Muscle layer of duodenum (tissue), 2 donors: ENCODE measurements around the gene MS4A7.

Experiments used
- H3K27ac ChIP-seq: one replicate; pipeline ENCODE4 v1.7.0; 2013; ENCODE audit warnings: mild to moderate bottlenecking, low read length
- H3K27me3 ChIP-seq: one replicate; pipeline ENCODE4 v1.7.0; 2013; ENCODE audit warnings: low read depth, mild to moderate bottlenecking, control low read depth, low read length
- H3K36me3 ChIP-seq, 2 donors: one replicate each; pipeline ENCODE4 v1.7.0; 2013; ENCODE audit warnings: low read length in 2 of 2, control low read depth in 1 of 2, mild to moderate bottlenecking in 1 of 2; ENCODE audit not compliant: insufficient read depth in 2 of 2, control insufficient read depth in 1 of 2
- H3K4me1 ChIP-seq, 2 donors: one replicate each; pipeline ENCODE4 v1.7.0; 2013; ENCODE audit warnings: low read length in 2 of 2, mild to moderate bottlenecking in 2 of 2, control low read depth in 1 of 2, moderate library complexity in 1 of 2; ENCODE audit not compliant: insufficient read depth in 2 of 2, control insufficient read depth in 1 of 2
- H3K4me3 ChIP-seq, 2 donors: one replicate each; pipeline ENCODE4 v1.7.0; 2013; ENCODE audit warnings: low read length in 2 of 2, low read depth in 1 of 2, mild to moderate bottlenecking in 1 of 2
- H3K9me3 ChIP-seq, 2 donors: one replicate each; pipeline ENCODE4 v1.7.0; 2013; ENCODE audit warnings: low read length in 2 of 2, control low read depth in 1 of 2, mild to moderate bottlenecking in 1 of 2; ENCODE audit not compliant: control insufficient read depth in 1 of 2
- donor health status: healthy.

MS4A7 gene

GRCh38 chr11:60371854-60372253, 6.5 kb upstream of the MS4A7 start:
- H3K27me3 ChIP-seq = no peaks in the 10 kb centered on the region
- no peak overlapping the region for H3K4me3 ChIP-seq
- no peaks in the 10 kb centered on the region for H3K36me3 ChIP-seq
- no peaks in the 10 kb centered on the region for H3K9me3 ChIP-seq
- no peaks in the 10 kb centered on the region for H3K4me1 ChIP-seq
- no peak overlapping the region for H3K27ac ChIP-seq

- H3K27ac ChIP-seq = no peak overlapping the region
- no peaks in the 10 kb centered on the region for H3K36me3 ChIP-seq
- no peak overlapping the region for H3K4me3 ChIP-seq
- H3K9me3 ChIP-seq = no peaks in the 10 kb centered on the region
- no peaks in the 10 kb centered on the region for H3K4me1 ChIP-seq
- no peaks in the 10 kb centered on the region for H3K27me3 ChIP-seq
Measured at GRCh38 chr11:60372767-60373166, 5.6 kb upstream of the MS4A7 start.

GRCh38 chr11:60375316-60375715, 3.0 kb upstream of the MS4A7 start:
- H3K27me3 ChIP-seq = no peaks in the 10 kb centered on the region
- no peaks in the 10 kb centered on the region for H3K4me1 ChIP-seq
- no peak overlapping the region for H3K27ac ChIP-seq
- no peaks in the 10 kb centered on the region for H3K36me3 ChIP-seq
- H3K9me3 ChIP-seq = no peaks in the 10 kb centered on the region
- H3K4me3 ChIP-seq = no peak overlapping the region

DNA sequence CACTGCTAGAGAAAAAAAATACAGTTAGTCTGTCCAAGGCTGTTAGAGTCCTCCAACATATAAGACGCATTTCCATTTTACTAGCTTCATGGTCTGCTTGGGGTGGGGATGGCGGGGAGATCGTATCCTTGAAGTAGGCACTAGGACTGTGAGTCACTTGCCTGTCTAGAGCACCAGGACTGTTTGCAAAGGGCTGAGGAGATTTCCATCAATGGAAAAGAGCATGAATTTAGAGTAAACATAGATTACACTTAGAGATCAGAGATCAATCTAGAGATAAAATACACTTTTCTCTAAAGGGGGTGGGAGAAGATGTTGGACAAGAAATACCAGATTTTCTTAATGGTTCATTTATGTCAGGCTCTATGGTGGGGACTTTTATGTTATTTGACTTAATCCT, 1.7 kb upstream of the MS4A7 start:
- H3K27me3 ChIP-seq = no peaks in the 10 kb centered on the region
- H3K4me1 ChIP-seq = no peaks in the 10 kb centered on the region
- H3K36me3 ChIP-seq = no peaks in the 10 kb centered on the region
- no peak overlapping the region for H3K27ac ChIP-seq
- no peaks in the 10 kb centered on the region for H3K9me3 ChIP-seq
- H3K4me3 ChIP-seq = no peak overlapping the region

DNA sequence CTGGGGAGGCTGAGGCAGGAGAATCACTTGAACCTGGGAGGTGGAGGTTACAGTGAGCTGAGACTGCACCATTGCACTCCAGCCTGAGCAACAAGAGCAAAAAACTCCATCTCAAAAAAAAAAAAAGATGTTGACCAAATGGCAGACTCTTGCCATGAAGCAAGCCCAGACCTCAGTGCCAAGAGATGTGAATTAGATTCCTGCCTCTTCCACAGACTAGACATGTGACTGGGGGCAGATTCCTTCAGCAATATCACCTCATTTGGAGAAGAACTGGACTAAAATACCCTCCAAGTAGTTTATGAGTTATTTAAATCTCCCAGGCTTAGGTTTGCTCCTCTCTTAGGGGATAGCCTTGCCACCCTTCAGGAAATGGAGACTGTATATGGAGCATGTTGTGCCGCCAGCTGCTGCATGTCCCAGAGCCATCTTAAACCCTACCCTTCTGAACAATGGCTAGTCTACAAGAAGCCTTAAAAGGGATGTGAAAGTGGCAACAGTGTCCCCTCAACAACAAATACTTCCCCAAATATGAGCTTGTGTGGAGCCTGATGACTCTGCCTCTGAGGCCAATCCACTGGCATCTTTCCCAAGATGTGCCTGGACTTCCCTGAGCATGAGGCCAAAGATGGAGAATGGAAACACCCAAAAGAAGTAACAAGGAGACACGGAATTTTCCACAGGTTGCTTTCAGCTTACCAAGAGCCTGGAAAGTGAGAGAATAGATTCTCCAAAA, 763 bp upstream of the MS4A7 start:
- H3K27ac ChIP-seq = peak overlapping the region; percentile 22
- no peaks in the 10 kb centered on the region for H3K9me3 ChIP-seq
- H3K4me1 ChIP-seq = no peaks in the 10 kb centered on the region

GRCh38 chr11:60389279-60389910, 11.1 kb downstream of the MS4A7 start:
- Histone ChIP-seq H3K27ac (peak overlapping the region; percentile 27), H3K4me1 (no peaks in the 10 kb centered on the region), H3K27me3 (no peaks in the 10 kb centered on the region), H3K36me3 (no peaks in the 10 kb centered on the region), H3K4me3 (no peak overlapping the region), H3K9me3 (no peaks in the 10 kb centered on the region)

More for the DNA sequence above, 763 bp upstream of the MS4A7 start:
- H3K27me3 ChIP-seq = no peaks in the 10 kb centered on the region
- H3K36me3 ChIP-seq = no peaks in the 10 kb centered on the region
- H3K4me3 ChIP-seq = no peak overlapping the region

- Histone ChIP-seq H3K27me3 (no peaks in the 10 kb centered on the region), H3K9me3 (no peaks in the 10 kb centered on the region), H3K4me3 (no peak overlapping the region), H3K4me1 (no peaks in the 10 kb centered on the region), H3K27ac (no peak overlapping the region), H3K36me3 (no peaks in the 10 kb centered on the region)
Measured at GRCh38 chr11:60390419-60390818, 12.1 kb downstream of the MS4A7 start.

DNA sequence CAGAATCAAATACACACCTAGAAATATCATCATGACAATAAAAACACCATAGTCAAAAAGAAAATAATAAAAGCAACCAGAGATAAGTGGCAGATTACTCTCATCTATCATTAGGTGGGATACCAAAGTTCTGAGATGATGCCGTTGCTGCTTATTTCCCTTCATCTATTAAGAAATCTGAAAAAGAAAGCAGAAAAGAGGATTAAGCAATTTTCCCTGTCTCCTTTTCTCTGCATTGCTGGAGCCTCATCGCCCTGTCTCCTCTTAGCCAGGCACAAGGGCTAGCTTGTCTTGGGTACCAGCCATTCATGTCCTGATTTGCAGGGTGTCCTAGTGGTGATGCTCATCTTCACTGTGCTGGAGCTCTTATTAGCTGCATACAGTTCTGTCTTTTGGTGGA, 14.0 kb downstream of the MS4A7 start:
- Histone ChIP-seq H3K36me3 (no peaks in the 10 kb centered on the region), H3K4me3 (no peak overlapping the region), H3K4me1 (no peaks in the 10 kb centered on the region), H3K27ac (no peak overlapping the region), H3K9me3 (no peaks in the 10 kb centered on the region), H3K27me3 (no peaks in the 10 kb centered on the region)

DNA sequence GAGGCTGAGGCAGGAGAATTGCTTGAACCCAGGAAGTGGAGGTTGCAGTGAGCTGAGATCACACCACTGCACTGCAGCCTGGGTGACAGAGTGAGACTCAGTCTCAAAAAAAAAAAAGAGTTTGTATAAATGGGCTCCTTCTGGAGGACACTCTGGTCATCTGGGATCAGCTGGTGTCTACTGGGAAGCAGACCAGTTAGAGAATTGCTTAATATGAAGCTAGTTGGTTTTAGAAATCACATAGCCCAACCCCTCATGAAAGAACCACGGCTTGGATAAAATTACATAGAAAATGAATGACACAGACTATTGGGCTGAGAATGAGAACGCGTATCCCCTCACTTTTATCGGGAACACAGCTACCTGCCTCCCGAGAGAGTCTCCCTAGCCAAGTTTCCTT, 14.7 kb downstream of the MS4A7 start:
- Histone ChIP-seq H3K27ac (no peak overlapping the region), H3K4me3 (no peak overlapping the region), H3K4me1 (no peaks in the 10 kb centered on the region), H3K36me3 (no peaks in the 10 kb centered on the region), H3K27me3 (no peaks in the 10 kb centered on the region), H3K9me3 (no peaks in the 10 kb centered on the region)

DNA sequence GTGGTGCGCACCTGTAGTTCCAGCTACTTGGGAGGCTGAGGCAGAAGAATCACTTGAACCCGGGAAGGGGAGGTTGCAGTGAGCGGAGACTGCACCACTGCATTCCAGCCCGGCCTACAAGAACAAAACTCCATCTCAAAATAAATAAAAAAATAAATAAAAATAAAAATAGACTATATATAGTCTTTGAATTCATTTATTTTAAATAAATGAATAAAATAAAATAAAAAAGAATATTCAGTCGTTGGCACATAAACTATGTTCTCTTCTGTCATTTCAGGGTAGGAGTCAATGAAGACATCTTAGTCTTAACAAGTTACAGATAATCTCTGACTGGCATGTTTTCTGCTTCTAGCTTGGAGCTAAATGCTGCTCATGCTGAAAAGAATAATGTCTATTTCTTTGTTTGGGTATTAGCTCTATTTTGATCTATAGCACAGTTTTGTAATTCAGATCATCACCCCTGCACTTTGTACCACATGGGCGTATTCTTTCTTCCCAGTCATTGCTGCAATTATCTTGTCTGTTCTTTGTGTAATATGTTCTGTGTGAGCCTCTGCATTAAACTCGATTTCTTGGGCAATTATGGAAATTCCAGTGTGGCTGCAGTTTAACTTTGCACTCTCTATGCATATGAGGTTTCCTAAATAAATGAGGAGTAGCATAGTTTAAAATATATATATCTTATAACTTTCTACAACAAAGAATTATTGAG, 16.5 kb downstream of the MS4A7 start:
- H3K27ac ChIP-seq = no peak overlapping the region
- H3K36me3 ChIP-seq = no peaks in the 10 kb centered on the region
- no peaks in the 10 kb centered on the region for H3K4me1 ChIP-seq
- H3K4me3 ChIP-seq = no peak overlapping the region
- no peaks in the 10 kb centered on the region for H3K9me3 ChIP-seq
- no peaks in the 10 kb centered on the region for H3K27me3 ChIP-seq

DNA sequence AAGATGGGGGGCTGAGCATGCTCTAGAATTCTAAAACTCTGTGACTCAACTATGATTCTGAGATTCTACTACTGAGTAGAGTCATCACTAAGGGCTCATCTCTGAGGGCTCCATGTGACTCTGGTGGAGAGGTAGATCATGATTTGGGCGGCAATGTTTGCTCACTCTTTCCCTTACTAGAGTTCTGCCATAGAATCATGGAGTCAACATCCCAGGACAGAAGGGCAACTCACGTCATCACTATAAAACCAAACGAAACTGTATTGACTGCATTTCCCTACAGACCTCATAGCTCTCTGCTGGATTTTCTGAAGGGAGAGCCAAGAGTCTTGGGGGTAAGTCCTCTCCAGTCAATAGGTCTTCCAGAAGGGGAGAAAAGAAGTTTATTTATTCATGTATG, 18.1 kb downstream of the MS4A7 start, which contains the start of gene MS4A14:
Gene MS4A14 (plus strand): TSS at position 78 of the 400 bp plus-strand sequence. CDS start 120 bp downstream, at position 198.
- Histone ChIP-seq H3K27ac (no peak within 1 kb of the TSS), H3K27me3 (no peaks in the 10 kb centered on the region), H3K4me3 (no peak within 1 kb of the TSS), H3K9me3 (no peaks in the 10 kb centered on the region), H3K4me1 (no peaks in the 10 kb centered on the region), H3K36me3 (no peaks in the 10 kb centered on the region)
